GM19099 (cell line): ENCODE results near the gene DCAF4.

Source experiments
- POLR2A ChIP-seq: IDR thresholded peaks from 3 replicates; pipeline ENCODE4 v1.6.1; 2011; ENCODE audit warnings: low read depth; ENCODE audit not compliant: insufficient read length; ENCODE audit errors: extremely low read depth

Gene DCAF4

GRCh38 chr14:72926292-72927028, at the start of gene DCAF4:
DCAF4 (plus strand) TSS chr14:72926464; CDS start chr14:72937979, 11,515 bp downstream.
- TF ChIP-seq POLR2A: peak; percentile 56

GRCh38 chr14:72876710-72877063, 49.6 kb upstream of the DCAF4 start:
- TF ChIP-seq POLR2A: no peak

- no peak for TF ChIP-seq POLR2A
Measured at GRCh38 chr14:72878746-72879145, 47.5 kb upstream of the DCAF4 start.

GRCh38 chr14:72879431-72879830, 46.8 kb upstream of the DCAF4 start:
- TF ChIP-seq POLR2A: no peak

- no peak for TF ChIP-seq POLR2A
Measured at GRCh38 chr14:72880164-72880563, 46.1 kb upstream of the DCAF4 start.

GRCh38 chr14:72880820-72881219, 45.4 kb upstream of the DCAF4 start:
- no peak for TF ChIP-seq POLR2A

- no peak for TF ChIP-seq POLR2A
Measured at GRCh38 chr14:72881543-72881942, 44.7 kb upstream of the DCAF4 start.

- no peak for TF ChIP-seq POLR2A
Measured at GRCh38 chr14:72882047-72882446, 44.2 kb upstream of the DCAF4 start.

GRCh38 chr14:72882463-72882862, 43.8 kb upstream of the DCAF4 start:
- TF ChIP-seq POLR2A: no peak

- TF ChIP-seq POLR2A: no peak
Measured at GRCh38 chr14:72883109-72883508, 43.2 kb upstream of the DCAF4 start.

GRCh38 chr14:72883961-72884360, 42.3 kb upstream of the DCAF4 start:
- TF ChIP-seq POLR2A: no peak

- TF ChIP-seq POLR2A: no peak
Measured at GRCh38 chr14:72884386-72884785, 41.9 kb upstream of the DCAF4 start.

GRCh38 chr14:72887514-72887913, 38.8 kb upstream of the DCAF4 start:
- TF ChIP-seq POLR2A: no peak

GRCh38 chr14:72888192-72888591, 38.1 kb upstream of the DCAF4 start:
- no peak for TF ChIP-seq POLR2A

- no peak for TF ChIP-seq POLR2A
Measured at GRCh38 chr14:72888636-72889201, 37.5 kb upstream of the DCAF4 start.

- TF ChIP-seq POLR2A: no peak
Measured at GRCh38 chr14:72889366-72889765, 36.9 kb upstream of the DCAF4 start.
